WTC11 (cell line): ENCODE data around the gene TJP3. TPM values are rescaled to one million over a fixed set of nuclear protein-coding genes. Genes with fewer than 3 reads are reported as not detected.

ENCODE experiments used
- ATAC-seq: fragments of 200-7000 bp; cut with Tn5 transposase; 2 replicates; pipeline ENCODE4 v1.10.0; 2021; ENCODE audit warnings: mild to moderate bottlenecking, moderate library complexity
- CTCF ChIA-PET: fragments of 300-600 bp; sonication (Branson Sonifier 250); formaldehyde crosslinking; loops from one replicate; lab custom pipeline; 2021; ENCODE audit warnings: antibody characterized with exemption; lab: Charles Lee
- POLR2A ChIA-PET: fragments of 350-600 bp; sonication (Branson Sonifier 250); formaldehyde crosslinking; loops from one replicate; lab custom pipeline; 2021; ENCODE audit warnings: antibody characterized with exemption; lab: Charles Lee
- DNase-seq: peaks from one replicate; pipeline ENCODE4 v3.0.0; 2021; ENCODE audit warnings: low spot score
- H3K27ac Mint-ChIP-seq: 2 replicates; pipeline ENCODE4 v1.8.0; 2021; ENCODE audit warnings: mixed read lengths
- H3K27me3 Mint-ChIP-seq: 2 replicates; pipeline ENCODE4 v1.8.0; 2021; ENCODE audit warnings: low read depth, mild to moderate bottlenecking, moderate library complexity, mixed read lengths
- H3K36me3 Mint-ChIP-seq: 2 replicates; pipeline ENCODE4 v1.8.0; 2021; ENCODE audit warnings: mixed read lengths
- H3K4me1 Mint-ChIP-seq: 2 replicates; pipeline ENCODE4 v1.8.0; 2022; ENCODE audit warnings: mixed read lengths
- H3K4me3 Mint-ChIP-seq: 2 replicates; pipeline ENCODE4 v1.8.0; 2021; ENCODE audit warnings: mild to moderate bottlenecking, moderate library complexity, mixed read lengths
- H3K9me3 Mint-ChIP-seq: 2 replicates; pipeline ENCODE4 v1.8.0; 2021; ENCODE audit warnings: mixed read lengths
- CBFB ChIP-seq: sonication (generic); formaldehyde crosslinking; IDR thresholded peaks from 2 replicates; pipeline ENCODE4 v1.8.1; 2022; ENCODE audit warnings: mild to moderate bottlenecking, low read depth, missing genetic modification reagents
- CTCF ChIP-seq: fragments of 200-600 bp; IDR thresholded peaks from 2 replicates; pipeline ENCODE4 v1.8.0; 2022; ENCODE audit warnings: antibody characterized with exemption
- GTF2I ChIP-seq: fragments of 250-450 bp; sonication (Bioruptor Pico); conservative IDR thresholded peaks from 2 replicates; pipeline ENCODE4 v1.4.0; 2021; ENCODE audit warnings: mild to moderate bottlenecking
- MXD4 ChIP-seq: fragments of 250-450 bp; sonication (Bioruptor Pico); IDR thresholded peaks from 2 replicates; pipeline ENCODE4 v1.8.0; 2021; ENCODE audit warnings: mild to moderate bottlenecking, moderate library complexity, borderline replicate concordance
- PRRX2 ChIP-seq: fragments of 250-450 bp; sonication (Bioruptor Pico); IDR thresholded peaks from 2 replicates; pipeline ENCODE4 v1.8.0; 2021; ENCODE audit warnings: mild to moderate bottlenecking
- ZBTB21 ChIP-seq: sonication (generic); formaldehyde crosslinking; IDR thresholded peaks from 2 replicates; pipeline ENCODE4 v1.8.1; 2023; ENCODE audit warnings: mild to moderate bottlenecking, missing genetic modification reagents, borderline replicate concordance
- ZBTB43 ChIP-seq: sonication (generic); formaldehyde crosslinking; IDR thresholded peaks from 2 replicates; pipeline ENCODE4 v1.8.1; 2023; ENCODE audit warnings: mild to moderate bottlenecking, missing genetic modification reagents
- ZMAT4 ChIP-seq: fragments of 250-450 bp; sonication (Bioruptor Pico); IDR thresholded peaks from 2 replicates; pipeline ENCODE4 v1.9.0; 2021; ENCODE audit warnings: mild to moderate bottlenecking
- ZNF121 ChIP-seq: sonication (generic); formaldehyde crosslinking; IDR thresholded peaks from 2 replicates; pipeline ENCODE4 v1.8.0; 2023; ENCODE audit warnings: missing genetic modification reagents
- ZNF232 ChIP-seq: sonication (generic); formaldehyde crosslinking; IDR thresholded peaks from 2 replicates; pipeline ENCODE4 v1.8.0; 2022; ENCODE audit warnings: mild to moderate bottlenecking, missing genetic modification reagents
- ZNF425 ChIP-seq: fragments of 250-450 bp; sonication (Bioruptor Pico); conservative IDR thresholded peaks from 2 replicates; pipeline ENCODE4 v1.9.0; 2021; ENCODE audit warnings: mild to moderate bottlenecking
- ZNF512 ChIP-seq: sonication (generic); formaldehyde crosslinking; IDR thresholded peaks from 2 replicates; pipeline ENCODE4 v1.8.1; 2022; ENCODE audit warnings: missing genetic modification reagents, borderline replicate concordance
- total RNA-seq: library from RNA; stranded (reverse); gene quantifications from 3 replicates; pipeline ENCODE4 v1.2.3, GENCODE V29; 2021

Gene TJP3
- total RNA-seq, 1 experiment from 2014 or later: 36.2 TPM

GRCh38 chr19:3692141-3693024 lies 15.8 kb upstream of the TJP3 start:
- H3K4me3 Mint-ChIP-seq: no peak overlapping the region
- TF ChIP-seq GTF2I (peak; percentile 88), ZNF512 (CRISPR knock-in tag) (no peak), ZNF121 (CRISPR knock-in tag) (peak; percentile 76), ZBTB43 (no peak), MXD4 (CRISPR knock-in tag) (no peak), ZNF232 (CRISPR knock-in tag) (no peak), CTCF (peak; percentile 57)
- no peak overlapping the region for H3K27ac Mint-ChIP-seq
- H3K27me3 Mint-ChIP-seq: no peaks in the 10 kb centered on the region
- H3K9me3 Mint-ChIP-seq: no peaks in the 10 kb centered on the region
- peak; percentile 51 for ATAC-seq
- POLR2A ChIA-PET: no interaction called here
- H3K36me3 Mint-ChIP-seq: peaks cover 5% of the 10 kb centered on the region; the same call in 1 of the 2 replicates
- peaks cover 4% of the 10 kb centered on the region for H3K4me1 Mint-ChIP-seq
- CTCF ChIA-PET: interaction anchor here (0.7 to 6.6 kb wide), 30 partner anchors 9 to 318 kb away, joined by 3 to 45 read pairs (median 4); partner anchors contain the start of genes GIPC3, HMG20B, MRPL54 and TJP3
- DNase-seq: peak; percentile 66

- no peaks in the 10 kb centered on the region for H3K9me3 Mint-ChIP-seq
- TF ChIP-seq PRRX2 (CRISPR knock-in tag): no peak
- no peak for TF ChIP-seq ZNF425
- TF ChIP-seq CBFB (CRISPR knock-in tag): no peak
- no peak for TF ChIP-seq ZMAT4 (CRISPR knock-in tag)
- no peak for TF ChIP-seq ZBTB21
- TF ChIP-seq, all 79 proteins: peak for 0
- H3K4me3 Mint-ChIP-seq: no peak overlapping the region
- no peak overlapping the region for H3K27ac Mint-ChIP-seq
- ChIA-PET CTCF (interaction anchor here (0.6 to 6.6 kb wide), 28 partner anchors 10 to 294 kb away, joined by 3 to 45 read pairs (median 4); partner anchors contain the start of genes HMG20B, MRPL54 and TJP3), POLR2A (no interaction called here)
- H3K36me3 Mint-ChIP-seq: peaks cover 5% of the 10 kb centered on the region; the same call in 1 of the 2 replicates
- H3K4me1 Mint-ChIP-seq: peaks cover 3% of the 10 kb centered on the region
- H3K27me3 Mint-ChIP-seq: no peaks in the 10 kb centered on the region
- no peak for ATAC-seq
- DNase-seq: no peak
These were observed 14.9 kb upstream of the TJP3 start for GRCh38 chr19:3693025-3693925.
